Spinal cord (tissue), 10 donors: ENCODE data around the gene ARID4B. TPM values are rescaled to one million over a fixed set of nuclear protein-coding genes. Genes with fewer than 3 reads are reported as not detected.

Experiments
- DNase-seq, 6 donors: peaks; one replicate each; pipeline versions ENCODE4 v3.0.0 to v3.0.0-alpha.2; 2013 to 2015; ENCODE audit warnings: low spot score in 6 of 6, low read depth in 4 of 6
- H3K27ac ChIP-seq: one replicate; pipeline ENCODE4 v1.5.1; 2013; ENCODE audit warnings: low read depth, low read length, control low read depth
- H3K27me3 ChIP-seq: one replicate; pipeline ENCODE4 v1.6.1; 2013; ENCODE audit warnings: low read length; ENCODE audit not compliant: control insufficient read depth, insufficient read depth
- H3K36me3 ChIP-seq: one replicate; pipeline ENCODE4 v1.6.1; 2013; ENCODE audit warnings: low read length; ENCODE audit not compliant: control insufficient read depth, insufficient read depth
- H3K4me1 ChIP-seq: one replicate; pipeline ENCODE4 v1.6.1; 2013; ENCODE audit warnings: low read length; ENCODE audit not compliant: control insufficient read depth, insufficient read depth
- H3K4me3 ChIP-seq: one replicate; pipeline ENCODE4 v1.5.1; 2013; ENCODE audit warnings: low read depth, low read length, control low read depth
- H3K9me3 ChIP-seq: one replicate; pipeline ENCODE4 v1.6.1; 2013; ENCODE audit warnings: low read length; ENCODE audit not compliant: control insufficient read depth, insufficient read depth
- WGBS: methylation state at CpG from one replicate; pipeline ENCODE4 v1.1.5; 2013; ENCODE audit warnings: missing lambda C conversion rate; ENCODE audit not compliant: insufficient coverage; 5-methylcytosine and 5-hydroxymethylcytosine counted together
- polyA plus RNA-seq, 2 donors: library from polyadenylated mRNA; unstranded; fragments of 120-200 nt; gene quantifications; one replicate each; pipeline ENCODE4 v1.2.1, GENCODE V29; 2013; ENCODE audit not compliant: insufficient read length in 2 of 2
- total RNA-seq, 2 donors: library from RNA; depleted of rRNA in 1 of 2; stranded (reverse); fragments of 120-200 nt in 1 of 2; fragments of >200 nt in 1 of 2; gene quantifications; one replicate each; pipeline versions ENCODE4 v1.2.3 to v1.2.4, GENCODE V29; 2013 to 2014
- donor health status: healthy.

Gene ARID4B
- total and polyA plus RNA-seq, 4 donors, result 30.9 to 68.0 (median 45.2) TPM

GRCh38 chr1:235199441-235199840 is 128.5 kb downstream of the ARID4B start:
- 0% methylated on average over 2 of the region's 6 CpGs for WGBS
- peak overlapping the region; percentile 33 for H3K27ac ChIP-seq

GRCh38 chr1:235190431-235190830 is 137.5 kb downstream of the ARID4B start:
- no peaks in the 10 kb centered on the region for H3K27me3 ChIP-seq
- H3K4me3 ChIP-seq, result no peak overlapping the region
- no peaks in the 10 kb centered on the region for H3K9me3 ChIP-seq
- H3K27ac ChIP-seq, result no peak overlapping the region
- H3K4me1 ChIP-seq, result no peaks in the 10 kb centered on the region
- peaks cover 18% of the 10 kb centered on the region for H3K36me3 ChIP-seq
- DNase-seq, result no peak

More at GRCh38 chr1:235199441-235199840, 128.5 kb downstream of the ARID4B start:
- Histone ChIP-seq H3K4me1 (no peaks in the 10 kb centered on the region), H3K27me3 (no peaks in the 10 kb centered on the region), H3K4me3 (no peak overlapping the region), H3K9me3 (no peaks in the 10 kb centered on the region), H3K36me3 (peaks cover 12% of the 10 kb centered on the region)
- DNase-seq, result peak in 5 of 6 donors; percentile 9 to 75 (median 33)

- Histone ChIP-seq H3K4me1 (no peaks in the 10 kb centered on the region), H3K27me3 (no peaks in the 10 kb centered on the region)
- WGBS, result 100% methylated on average over 1 of the region's 4 CpGs
Measured at GRCh38 chr1:235187316-235187715, 140.7 kb downstream of the ARID4B start.

GRCh38 chr1:235181561-235182245 is 146.3 kb downstream of the ARID4B start:
- Histone ChIP-seq H3K9me3 (no peaks in the 10 kb centered on the region), H3K4me1 (no peaks in the 10 kb centered on the region), H3K27me3 (no peaks in the 10 kb centered on the region), H3K4me3 (no peak overlapping the region), H3K36me3 (peaks cover 15% of the 10 kb centered on the region), H3K27ac (no peak overlapping the region)
- no peak for DNase-seq
- WGBS, result 93% methylated on average over 4 of the region's 8 CpGs

More at GRCh38 chr1:235187316-235187715, 140.7 kb downstream of the ARID4B start:
- H3K4me3 ChIP-seq, result no peak overlapping the region
- H3K27ac ChIP-seq, result no peak overlapping the region
- no peak for DNase-seq
- peaks cover 7% of the 10 kb centered on the region for H3K36me3 ChIP-seq
- H3K9me3 ChIP-seq, result no peaks in the 10 kb centered on the region

- Histone ChIP-seq H3K27ac (no peak overlapping the region), H3K9me3 (no peaks in the 10 kb centered on the region), H3K27me3 (no peaks in the 10 kb centered on the region), H3K4me3 (no peak overlapping the region), H3K4me1 (no peaks in the 10 kb centered on the region), H3K36me3 (peaks cover 19% of the 10 kb centered on the region)
- WGBS, result 100% methylated on average over 1 of the region's 5 CpGs
- DNase-seq, result no peak
Measured at GRCh38 chr1:235180916-235181460, 147.0 kb downstream of the ARID4B start.

GRCh38 chr1:235176486-235176885 is 151.5 kb downstream of the ARID4B start:
- no peaks in the 10 kb centered on the region for H3K4me1 ChIP-seq
- H3K27ac ChIP-seq, result no peak overlapping the region
- 87% methylated on average over 5 of the region's 7 CpGs for WGBS
- no peak overlapping the region for H3K4me3 ChIP-seq
- H3K36me3 ChIP-seq, result peaks cover 35% of the 10 kb centered on the region
- H3K9me3 ChIP-seq, result no peaks in the 10 kb centered on the region
- no peaks in the 10 kb centered on the region for H3K27me3 ChIP-seq
- no peak for DNase-seq

- no peak for DNase-seq
- peaks cover 41% of the 10 kb centered on the region for H3K36me3 ChIP-seq
- no peaks in the 10 kb centered on the region for H3K4me1 ChIP-seq
- no peak overlapping the region for H3K27ac ChIP-seq
- H3K27me3 ChIP-seq, result no peaks in the 10 kb centered on the region
- no peak overlapping the region for H3K4me3 ChIP-seq
- H3K9me3 ChIP-seq, result no peaks in the 10 kb centered on the region
Measured at GRCh38 chr1:235169986-235170385, 158.0 kb downstream of the ARID4B start.

- no peaks in the 10 kb centered on the region for H3K9me3 ChIP-seq
- H3K4me1 ChIP-seq, result no peaks in the 10 kb centered on the region
- peaks cover 29% of the 10 kb centered on the region for H3K36me3 ChIP-seq
- DNase-seq, result no peak
- no peak overlapping the region for H3K4me3 ChIP-seq
- 100% methylated on average over 1 of the region's 3 CpGs for WGBS
- H3K27ac ChIP-seq, result no peak overlapping the region
- H3K27me3 ChIP-seq, result no peaks in the 10 kb centered on the region
Measured at GRCh38 chr1:235168375-235168774, 159.6 kb downstream of the ARID4B start.

GRCh38 chr1:235161685-235162327 is 166.2 kb downstream of the ARID4B start:
- WGBS, result 61% methylated on average over 19 of the region's 21 CpGs
- DNase-seq, result no peak
- peak overlapping the region; percentile 91 for H3K27ac ChIP-seq

More at GRCh38 chr1:235161685-235162327, 166.2 kb downstream of the ARID4B start:
- peak overlapping the region; percentile 96 for H3K4me3 ChIP-seq
- no peaks in the 10 kb centered on the region for H3K27me3 ChIP-seq
- H3K36me3 ChIP-seq, result peaks cover 27% of the 10 kb centered on the region
- H3K9me3 ChIP-seq, result no peaks in the 10 kb centered on the region
- peaks cover 16% of the 10 kb centered on the region for H3K4me1 ChIP-seq
